HG02588 (cell line): ENCODE data around the gene KLF2.

ENCODE experiments used
- ATAC-seq: cut with Tn5 transposase; IDR thresholded peaks from one replicate; pipeline ENCODE4 v1.9.1; 2021; ENCODE audit warnings: mild to moderate bottlenecking, moderate library complexity; ENCODE audit not compliant: unreplicated experiment

KLF2 gene

GRCh38 chr19:16375157-16375935, 50.7 kb downstream of the KLF2 start:
- no peak for ATAC-seq

- no peak for ATAC-seq
Measured at GRCh38 chr19:16375936-16376185, 51.2 kb downstream of the KLF2 start.

- no peak for ATAC-seq
Measured at GRCh38 chr19:16376241-16376640, 51.6 kb downstream of the KLF2 start.

GRCh38 chr19:16376649-16377048, 52.0 kb downstream of the KLF2 start:
- no peak for ATAC-seq

- ATAC-seq, result no peak
Measured at GRCh38 chr19:16377521-16377920, 52.9 kb downstream of the KLF2 start.
